ENCODE data around the gene ITGBL1. TPM values are rescaled to one million over a fixed set of nuclear protein-coding genes. Genes with fewer than 3 reads are reported as not detected.

The ITGBL1 gene
- total RNA-seq, 3 donors from 2014 or later (not counting 1 experiment from before 2014, with no cell fraction given): not detected

DNA sequence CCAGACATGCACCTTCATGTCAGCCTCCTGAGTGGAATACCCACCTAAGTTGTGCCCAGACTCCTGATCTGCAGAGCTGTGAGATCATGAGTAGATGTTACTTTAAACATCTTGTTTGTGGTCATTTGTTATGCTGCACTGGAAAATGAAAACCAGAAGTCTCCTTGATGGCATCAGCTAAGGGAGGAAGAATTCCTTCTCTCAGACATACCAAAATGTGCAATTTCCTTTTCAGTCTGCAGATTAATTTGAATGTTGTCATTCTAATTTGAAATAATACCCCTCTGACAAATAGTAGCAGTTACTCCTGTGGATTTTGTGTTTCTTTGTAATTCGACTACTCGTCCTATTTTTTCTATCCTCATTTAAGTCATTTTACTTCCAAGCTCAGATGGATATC lies 59.3 kb downstream of the ITGBL1 start:
- DNase-seq (no peak), ATAC-seq (no peak)
- no peak overlapping the region for H3K27ac ChIP-seq (ENCODE audit: low read length)
- H3K4me1 Mint-ChIP-seq: no peaks in the 10 kb centered on the region
- WGBS (ENCODE audit: insufficient coverage): 89% methylated on average over 1 of the region's 2 CpGs
- H3K27me3 Mint-ChIP-seq (ENCODE audit: low read depth in 2 of 2): peaks cover 4 to 6% of the 10 kb centered on the region in 2 donors
- H3K27ac Mint-ChIP-seq: no peak overlapping the region
- no peaks in the 10 kb centered on the region for H3K4me1 ChIP-seq (ENCODE audit: control insufficient read depth, insufficient read depth, low read length)
- no peak overlapping the region for H3K4me3 Mint-ChIP-seq
- intact Hi-C loops (cut with micrococcal nuclease): loop anchor here (10.0 kb wide), 1 partner anchor 1043 kb away; no protein-coding TSS in a partner anchor
- H3K9me3 Mint-ChIP-seq: no peaks in the 10 kb centered on the region
- TF ChIP-seq, protein P1, sequence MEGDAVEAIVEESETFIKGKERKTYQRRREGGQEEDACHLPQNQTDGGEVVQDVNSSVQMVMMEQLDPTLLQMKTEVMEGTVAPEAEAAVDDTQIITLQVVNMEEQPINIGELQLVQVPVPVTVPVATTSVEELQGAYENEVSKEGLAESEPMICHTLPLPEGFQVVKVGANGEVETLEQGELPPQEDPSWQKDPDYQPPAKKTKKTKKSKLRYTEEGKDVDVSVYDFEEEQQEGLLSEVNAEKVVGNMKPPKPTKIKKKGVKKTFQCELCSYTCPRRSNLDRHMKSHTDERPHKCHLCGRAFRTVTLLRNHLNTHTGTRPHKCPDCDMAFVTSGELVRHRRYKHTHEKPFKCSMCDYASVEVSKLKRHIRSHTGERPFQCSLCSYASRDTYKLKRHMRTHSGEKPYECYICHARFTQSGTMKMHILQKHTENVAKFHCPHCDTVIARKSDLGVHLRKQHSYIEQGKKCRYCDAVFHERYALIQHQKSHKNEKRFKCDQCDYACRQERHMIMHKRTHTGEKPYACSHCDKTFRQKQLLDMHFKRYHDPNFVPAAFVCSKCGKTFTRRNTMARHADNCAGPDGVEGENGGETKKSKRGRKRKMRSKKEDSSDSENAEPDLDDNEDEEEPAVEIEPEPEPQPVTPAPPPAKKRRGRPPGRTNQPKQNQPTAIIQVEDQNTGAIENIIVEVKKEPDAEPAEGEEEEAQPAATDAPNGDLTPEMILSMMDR (IDR thresholded peaks at IDR 0.05): no peak
- no peaks in the 10 kb centered on the region for H3K36me3 Mint-ChIP-seq
- no peaks in the 10 kb centered on the region for H3K9me3 ChIP-seq (ENCODE audit: control insufficient read depth, insufficient read depth, low read length)
- H3K4me3 ChIP-seq (ENCODE audit: low read length): no peak overlapping the region
- no peaks in the 10 kb centered on the region for H3K27me3 ChIP-seq (ENCODE audit: control insufficient read depth, insufficient read depth, low read length)
- H3K36me3 ChIP-seq (ENCODE audit: control insufficient read depth, insufficient read depth, low read length): no peaks in the 10 kb centered on the region

DNA sequence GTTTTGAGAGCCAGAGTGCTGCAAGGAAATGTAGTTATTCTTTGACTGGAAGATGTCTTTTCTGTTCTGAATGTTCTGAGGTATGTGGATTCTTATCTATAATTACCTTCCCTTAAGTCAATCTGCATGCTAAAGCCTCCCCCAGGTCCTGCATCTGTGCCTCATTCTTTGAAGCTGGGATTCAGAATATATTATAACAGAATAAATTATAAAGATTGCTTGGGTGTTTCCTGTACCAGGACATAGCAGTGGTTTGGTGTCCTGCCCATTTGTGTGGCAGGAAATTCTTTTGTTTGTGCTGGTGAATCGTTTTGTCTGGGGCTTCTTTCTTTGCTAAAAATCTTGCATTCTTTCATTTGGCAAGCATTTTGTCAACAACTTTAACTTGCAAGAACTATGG lies 60.2 kb downstream of the ITGBL1 start:
- H3K27me3 Mint-ChIP-seq (ENCODE audit: low read depth in 2 of 2): peaks cover 3 to 6% of the 10 kb centered on the region in 2 donors
- H3K36me3 ChIP-seq (ENCODE audit: control insufficient read depth, insufficient read depth, low read length): no peaks in the 10 kb centered on the region
- H3K4me1 ChIP-seq (ENCODE audit: control insufficient read depth, insufficient read depth, low read length): no peaks in the 10 kb centered on the region
- no peaks in the 10 kb centered on the region for H3K9me3 Mint-ChIP-seq
- H3K27me3 ChIP-seq (ENCODE audit: control insufficient read depth, insufficient read depth, low read length): no peaks in the 10 kb centered on the region
- no peak for ATAC-seq
- WGBS (ENCODE audit: insufficient coverage): 14% methylated on average over 1 of the region's 1 CpG
- H3K27ac ChIP-seq (ENCODE audit: low read length): no peak overlapping the region
- H3K4me3 ChIP-seq (ENCODE audit: low read length): no peak overlapping the region
- no peak for DNase-seq
- intact Hi-C loops (cut with micrococcal nuclease): loop anchor here (10.0 kb wide), 1 partner anchor 1042 kb away; no protein-coding TSS in a partner anchor
- no peak overlapping the region for H3K27ac Mint-ChIP-seq
- no peaks in the 10 kb centered on the region for H3K9me3 ChIP-seq (ENCODE audit: control insufficient read depth, insufficient read depth, low read length)
- H3K36me3 Mint-ChIP-seq: no peaks in the 10 kb centered on the region
- TF ChIP-seq, protein P1 (IDR thresholded peaks at IDR 0.05): no peak
- H3K4me1 Mint-ChIP-seq: no peaks in the 10 kb centered on the region
- no peak overlapping the region for H3K4me3 Mint-ChIP-seq

DNA sequence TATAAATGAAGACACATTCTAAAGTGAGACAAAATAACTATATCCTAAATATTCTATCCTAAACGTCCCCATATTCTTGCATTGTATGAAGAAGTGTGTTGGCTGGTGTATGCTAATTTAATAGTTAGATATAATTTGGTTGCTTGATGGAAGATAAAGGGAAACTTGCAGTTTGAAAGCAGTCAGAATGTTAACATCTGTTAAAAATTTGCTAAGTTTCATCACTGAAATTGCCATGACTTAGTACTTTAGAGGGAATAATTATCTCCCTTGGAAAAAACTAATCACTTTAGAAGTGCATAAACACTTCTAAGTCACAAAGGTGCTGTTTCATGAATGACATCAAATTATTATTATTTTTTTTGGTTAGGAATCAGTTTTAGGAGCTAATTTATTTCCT lies 61.6 kb downstream of the ITGBL1 start:
- DNase-seq: no peak
- no peak for ATAC-seq
- Mint-ChIP-seq H3K4me1 (no peaks in the 10 kb centered on the region), H3K27me3 (ENCODE audit: low read depth in 2 of 2) (peaks cover 0 to under 1% of the 10 kb centered on the region in 2 donors), H3K4me3 (no peak overlapping the region), H3K36me3 (no peaks in the 10 kb centered on the region), H3K9me3 (no peaks in the 10 kb centered on the region), H3K27ac (no peak overlapping the region)
- Histone ChIP-seq H3K4me3 (ENCODE audit: low read length) (no peak overlapping the region), H3K4me1 (ENCODE audit: control insufficient read depth, insufficient read depth, low read length) (no peaks in the 10 kb centered on the region), H3K9me3 (ENCODE audit: control insufficient read depth, insufficient read depth, low read length) (no peaks in the 10 kb centered on the region), H3K36me3 (ENCODE audit: control insufficient read depth, insufficient read depth, low read length) (no peaks in the 10 kb centered on the region), H3K27me3 (ENCODE audit: control insufficient read depth, insufficient read depth, low read length) (no peaks in the 10 kb centered on the region), H3K27ac (ENCODE audit: low read length) (no peak overlapping the region)
- TF ChIP-seq, protein P1 (IDR thresholded peaks at IDR 0.05): no peak
- no CpG with 5 or more reads among the region's 1 CpG for WGBS (ENCODE audit: insufficient coverage)
- intact Hi-C loops (cut with micrococcal nuclease): loop anchor here (1.0 to 10.0 kb wide), 2 partner anchors 243 to 1041 kb away; no protein-coding TSS in a partner anchor

DNA sequence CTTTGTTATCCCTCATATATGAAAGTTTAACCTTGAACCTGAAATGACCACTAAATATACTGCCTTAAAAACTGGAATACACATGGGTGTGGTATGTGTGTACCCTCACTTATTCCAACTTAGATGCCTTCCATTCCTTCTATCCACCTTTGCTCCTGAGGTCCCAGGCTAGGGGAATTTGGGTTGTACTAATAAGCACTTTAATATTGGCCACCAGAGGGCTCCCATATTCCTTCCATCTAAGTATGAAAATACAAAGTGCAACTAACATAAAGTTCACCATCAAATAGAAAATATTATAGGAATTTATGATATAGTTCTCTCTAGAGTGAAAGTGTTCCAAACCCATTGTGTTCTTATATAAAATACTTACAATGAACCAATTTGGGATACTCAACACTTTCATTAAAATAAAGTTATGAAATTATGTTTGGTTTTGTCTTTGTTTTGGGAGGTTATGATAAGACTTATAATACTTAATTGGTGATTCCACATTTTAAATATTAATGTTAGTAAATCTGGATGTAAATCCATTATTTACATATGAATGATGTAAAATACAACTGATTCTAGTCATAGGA lies 62.3 kb downstream of the ITGBL1 start:
- no peaks in the 10 kb centered on the region for H3K27me3 Mint-ChIP-seq (ENCODE audit: low read depth in 2 of 2)
- intact Hi-C loops (cut with micrococcal nuclease): loop anchor here (1.0 to 10.0 kb wide), 2 partner anchors 243 to 1040 kb away; no protein-coding TSS in a partner anchor
- Histone ChIP-seq H3K4me1 (ENCODE audit: control insufficient read depth, insufficient read depth, low read length) (no peaks in the 10 kb centered on the region), H3K27ac (ENCODE audit: low read length) (no peak overlapping the region), H3K27me3 (ENCODE audit: control insufficient read depth, insufficient read depth, low read length) (no peaks in the 10 kb centered on the region), H3K36me3 (ENCODE audit: control insufficient read depth, insufficient read depth, low read length) (no peaks in the 10 kb centered on the region), H3K4me3 (ENCODE audit: low read length) (no peak overlapping the region), H3K9me3 (ENCODE audit: control insufficient read depth, insufficient read depth, low read length) (no peaks in the 10 kb centered on the region)
- TF ChIP-seq, protein P1 (IDR thresholded peaks at IDR 0.05): peak; percentile 47
- H3K4me3 Mint-ChIP-seq: no peak overlapping the region
- no peaks in the 10 kb centered on the region for H3K9me3 Mint-ChIP-seq
- ATAC-seq (no peak), DNase-seq (peak in 1 of 2 donors; percentile 70)
- H3K4me1 Mint-ChIP-seq: no peaks in the 10 kb centered on the region
- no peak overlapping the region for H3K27ac Mint-ChIP-seq
- H3K36me3 Mint-ChIP-seq: no peaks in the 10 kb centered on the region
